ENCODE results near the gene NPRL2. TPM values are rescaled to one million over a fixed set of nuclear protein-coding genes. Genes with fewer than 3 reads are reported as not detected.

NPRL2 gene
- total and polyA plus RNA-seq, 2 of the 13 experiments (the other 11 are each of a cell fraction or from before 2014, with no cell fraction given): 30.6 to 51.4 TPM

DNA sequence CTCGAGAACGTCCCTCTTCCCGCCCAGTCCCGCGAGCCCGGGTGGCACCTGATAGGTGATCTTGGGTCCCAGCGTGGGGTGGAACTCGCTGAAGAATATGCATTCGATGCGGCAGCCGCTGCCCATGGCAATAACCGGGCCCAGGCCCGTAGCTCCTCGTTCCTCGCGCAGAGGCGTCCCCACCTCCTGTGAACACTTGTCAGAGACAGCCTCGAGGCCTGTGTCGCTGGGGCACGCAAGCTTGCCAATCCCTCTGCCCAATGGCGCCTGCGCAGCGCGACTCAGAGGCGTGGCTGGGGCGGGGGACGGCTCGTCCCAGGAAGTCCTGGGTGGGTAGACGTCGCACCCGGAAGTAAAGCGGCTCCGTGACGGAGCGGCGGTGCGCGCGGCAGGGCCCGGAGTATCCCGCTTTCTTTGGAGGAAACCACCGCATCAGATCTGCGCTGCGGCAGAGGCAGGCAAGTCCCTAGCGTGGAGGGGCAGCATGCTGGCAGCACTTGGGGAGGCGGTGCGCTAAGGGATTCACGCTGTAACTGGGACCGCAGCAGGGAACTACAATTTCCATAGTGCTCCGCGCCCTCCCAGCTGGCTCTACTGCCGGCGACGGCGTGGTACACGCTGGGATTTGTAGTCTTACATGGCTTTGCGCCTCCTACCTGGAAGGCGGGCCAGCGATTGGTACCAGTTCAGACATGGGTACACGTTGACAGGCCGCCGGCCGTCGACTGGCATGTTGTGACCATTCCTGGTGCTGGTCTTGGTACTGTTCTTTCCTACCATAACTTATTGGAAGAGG is at the start of gene NPRL2, which contains the start of gene CYB561D2 (continued):
- TF ChIP-seq, protein P1, sequence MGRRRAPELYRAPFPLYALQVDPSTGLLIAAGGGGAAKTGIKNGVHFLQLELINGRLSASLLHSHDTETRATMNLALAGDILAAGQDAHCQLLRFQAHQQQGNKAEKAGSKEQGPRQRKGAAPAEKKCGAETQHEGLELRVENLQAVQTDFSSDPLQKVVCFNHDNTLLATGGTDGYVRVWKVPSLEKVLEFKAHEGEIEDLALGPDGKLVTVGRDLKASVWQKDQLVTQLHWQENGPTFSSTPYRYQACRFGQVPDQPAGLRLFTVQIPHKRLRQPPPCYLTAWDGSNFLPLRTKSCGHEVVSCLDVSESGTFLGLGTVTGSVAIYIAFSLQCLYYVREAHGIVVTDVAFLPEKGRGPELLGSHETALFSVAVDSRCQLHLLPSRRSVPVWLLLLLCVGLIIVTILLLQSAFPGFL (CRISPR knock-in tag; IDR thresholded peaks at IDR 0.05): no peak
- TF ChIP-seq POLR2A (IDR thresholded peaks at IDR 0.05; ENCODE audit: insufficient read depth in 1 of 2, low read depth in 2 of 2, low read length in 2 of 2) (peak in 1 of 2 experiments; percentile 72; a peak in 2 of 4 replicates), ZNF775 (CRISPR knock-in tag; IDR thresholded peaks at IDR 0.05; ENCODE audit: borderline replicate concordance) (no peak), PITX1 (CRISPR knock-in tag; IDR thresholded peaks at IDR 0.05) (peak; percentile 87), ZNF234 (CRISPR knock-in tag; conservative IDR thresholded peaks at IDR 0.05) (0 out of 2 replicates have a peak, but pooled peaks have one; percentile 82), KDM2A (CRISPR knock-in tag; IDR thresholded peaks at IDR 0.05; ENCODE audit: borderline replicate concordance, low read depth) (peak; percentile 95), BRCA1 (CRISPR knock-in tag; IDR thresholded peaks at IDR 0.05) (peak; percentile 83; the same call in 1 of the 2 replicates), ZNF614 (CRISPR knock-in tag; IDR thresholded peaks at IDR 0.05; ENCODE audit: borderline replicate concordance) (peak; percentile 84), HIVEP1 (CRISPR knock-in tag; IDR thresholded peaks at IDR 0.05) (peak; percentile 97), MIER2 (CRISPR knock-in tag; IDR thresholded peaks at IDR 0.05) (no peak), SUZ12 (IDR thresholded peaks at IDR 0.05; ENCODE audit: low read depth, low read length) (peak; percentile 96), SNAPC2 (CRISPR knock-in tag; IDR thresholded peaks at IDR 0.05) (peak; percentile 84; the same call in 1 of the 2 replicates), PHB2 (IDR thresholded peaks at IDR 0.05; ENCODE audit: partially characterized antibody) (no peak), THYN1 (CRISPR knock-in tag; IDR thresholded peaks at IDR 0.05; ENCODE audit: borderline replicate concordance, low read depth) (no peak), PPARG (CRISPR knock-in tag; conservative IDR thresholded peaks at IDR 0.05) (peak; percentile 74), EED (CRISPR knock-in tag; IDR thresholded peaks at IDR 0.05) (peak; percentile 73; the same call in 1 of the 2 replicates), DNMT1 (CRISPR knock-in tag; IDR thresholded peaks at IDR 0.05) (0 out of 2 replicates have a peak, but pooled peaks have one; percentile 29)
- TF ChIP-seq, protein P2, sequence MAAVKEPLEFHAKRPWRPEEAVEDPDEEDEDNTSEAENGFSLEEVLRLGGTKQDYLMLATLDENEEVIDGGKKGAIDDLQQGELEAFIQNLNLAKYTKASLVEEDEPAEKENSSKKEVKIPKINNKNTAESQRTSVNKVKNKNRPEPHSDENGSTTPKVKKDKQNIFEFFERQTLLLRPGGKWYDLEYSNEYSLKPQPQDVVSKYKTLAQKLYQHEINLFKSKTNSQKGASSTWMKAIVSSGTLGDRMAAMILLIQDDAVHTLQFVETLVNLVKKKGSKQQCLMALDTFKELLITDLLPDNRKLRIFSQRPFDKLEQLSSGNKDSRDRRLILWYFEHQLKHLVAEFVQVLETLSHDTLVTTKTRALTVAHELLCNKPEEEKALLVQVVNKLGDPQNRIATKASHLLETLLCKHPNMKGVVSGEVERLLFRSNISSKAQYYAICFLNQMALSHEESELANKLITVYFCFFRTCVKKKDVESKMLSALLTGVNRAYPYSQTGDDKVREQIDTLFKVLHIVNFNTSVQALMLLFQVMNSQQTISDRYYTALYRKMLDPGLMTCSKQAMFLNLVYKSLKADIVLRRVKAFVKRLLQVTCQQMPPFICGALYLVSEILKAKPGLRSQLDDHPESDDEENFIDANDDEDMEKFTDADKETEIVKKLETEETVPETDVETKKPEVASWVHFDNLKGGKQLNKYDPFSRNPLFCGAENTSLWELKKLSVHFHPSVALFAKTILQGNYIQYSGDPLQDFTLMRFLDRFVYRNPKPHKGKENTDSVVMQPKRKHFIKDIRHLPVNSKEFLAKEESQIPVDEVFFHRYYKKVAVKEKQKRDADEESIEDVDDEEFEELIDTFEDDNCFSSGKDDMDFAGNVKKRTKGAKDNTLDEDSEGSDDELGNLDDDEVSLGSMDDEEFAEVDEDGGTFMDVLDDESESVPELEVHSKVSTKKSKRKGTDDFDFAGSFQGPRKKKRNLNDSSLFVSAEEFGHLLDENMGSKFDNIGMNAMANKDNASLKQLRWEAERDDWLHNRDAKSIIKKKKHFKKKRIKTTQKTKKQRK (IDR thresholded peaks at IDR 0.05; ENCODE audit: low read length): no peak
- TF ChIP-seq, protein P3, sequence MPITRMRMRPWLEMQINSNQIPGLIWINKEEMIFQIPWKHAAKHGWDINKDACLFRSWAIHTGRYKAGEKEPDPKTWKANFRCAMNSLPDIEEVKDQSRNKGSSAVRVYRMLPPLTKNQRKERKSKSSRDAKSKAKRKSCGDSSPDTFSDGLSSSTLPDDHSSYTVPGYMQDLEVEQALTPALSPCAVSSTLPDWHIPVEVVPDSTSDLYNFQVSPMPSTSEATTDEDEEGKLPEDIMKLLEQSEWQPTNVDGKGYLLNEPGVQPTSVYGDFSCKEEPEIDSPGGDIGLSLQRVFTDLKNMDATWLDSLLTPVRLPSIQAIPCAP (CRISPR knock-in tag; IDR thresholded peaks at IDR 0.05; ENCODE audit: low read depth): 0 out of 2 replicates have a peak, but pooled peaks have one; percentile 63
- TF ChIP-seq, protein P4, sequence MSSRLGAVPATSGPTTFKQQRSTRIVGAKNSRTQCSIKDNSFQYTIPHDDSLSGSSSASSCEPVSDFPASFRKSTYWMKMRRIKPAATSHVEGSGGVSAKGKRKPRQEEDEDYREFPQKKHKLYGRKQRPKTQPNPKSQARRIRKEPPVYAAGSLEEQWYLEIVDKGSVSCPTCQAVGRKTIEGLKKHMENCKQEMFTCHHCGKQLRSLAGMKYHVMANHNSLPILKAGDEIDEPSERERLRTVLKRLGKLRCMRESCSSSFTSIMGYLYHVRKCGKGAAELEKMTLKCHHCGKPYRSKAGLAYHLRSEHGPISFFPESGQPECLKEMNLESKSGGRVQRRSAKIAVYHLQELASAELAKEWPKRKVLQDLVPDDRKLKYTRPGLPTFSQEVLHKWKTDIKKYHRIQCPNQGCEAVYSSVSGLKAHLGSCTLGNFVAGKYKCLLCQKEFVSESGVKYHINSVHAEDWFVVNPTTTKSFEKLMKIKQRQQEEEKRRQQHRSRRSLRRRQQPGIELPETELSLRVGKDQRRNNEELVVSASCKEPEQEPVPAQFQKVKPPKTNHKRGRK (CRISPR knock-in tag; IDR thresholded peaks at IDR 0.05): 0 out of 2 replicates have a peak, but pooled peaks have one; percentile 83

Data from HepG2 (cell line).